ENCODE data around the gene NOS1AP.

NOS1AP gene

DNA sequence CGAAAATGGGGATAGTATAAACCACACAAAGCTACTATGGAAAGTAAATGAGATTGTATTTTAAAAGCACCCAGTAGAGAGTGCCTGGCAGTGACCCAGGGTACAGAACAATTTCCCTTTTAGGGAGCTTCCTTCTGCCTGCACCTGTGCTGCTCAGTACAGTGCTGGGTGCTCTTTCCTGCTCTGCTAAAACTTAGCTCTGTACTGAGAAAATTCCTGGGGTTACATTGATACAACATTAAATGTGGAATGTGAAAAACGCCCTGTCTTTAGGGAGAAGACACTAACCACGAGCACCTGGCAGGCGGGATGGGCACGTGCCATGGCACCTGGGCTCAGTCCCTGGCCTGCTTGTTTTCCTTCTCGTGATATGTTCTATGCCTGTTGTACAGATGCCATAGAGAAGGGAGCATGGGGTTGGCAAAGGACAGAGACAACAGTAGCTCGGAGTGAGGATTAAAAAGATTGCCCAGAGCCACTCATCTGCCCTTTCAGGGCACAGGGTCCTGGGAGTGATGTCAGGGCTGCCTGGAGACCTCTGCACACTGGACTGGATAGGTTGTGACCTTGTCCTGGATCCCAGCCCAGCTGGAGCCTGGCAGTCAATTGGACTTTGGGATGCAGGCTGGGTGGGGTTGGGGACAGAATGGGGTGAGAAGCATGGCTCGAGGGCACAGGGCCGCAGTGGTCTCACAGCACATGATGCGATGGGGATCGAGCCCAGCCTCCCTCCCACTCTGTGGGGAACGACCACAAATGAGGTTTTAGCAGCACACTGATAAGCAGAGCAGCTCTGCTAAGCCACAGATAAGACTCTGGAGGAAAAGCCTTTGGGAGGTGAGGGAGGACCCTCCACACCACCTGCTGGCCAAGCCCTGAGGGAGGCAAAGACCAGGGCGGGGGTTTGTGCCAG lies 302.9 kb downstream of the NOS1AP start:
- no peak for DNase-seq

DNA sequence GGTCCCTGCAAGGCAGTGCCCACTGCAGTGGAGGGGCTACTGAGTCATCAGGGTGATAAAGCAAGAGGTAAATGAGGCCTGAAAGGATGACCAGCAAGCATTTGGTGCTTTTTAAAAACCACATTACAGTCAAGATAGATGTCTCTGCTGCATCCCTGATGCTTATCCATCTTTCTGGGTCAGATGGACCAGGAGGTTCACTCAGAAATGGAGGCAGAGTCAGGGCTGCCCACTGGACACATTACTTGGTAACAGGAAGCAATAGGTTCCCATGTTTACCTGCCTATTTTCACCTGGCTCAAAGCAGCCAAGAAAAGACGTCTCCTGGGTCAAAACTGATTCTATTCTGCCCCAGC lies 303.6 kb downstream of the NOS1AP start:
- no peak for DNase-seq

DNA sequence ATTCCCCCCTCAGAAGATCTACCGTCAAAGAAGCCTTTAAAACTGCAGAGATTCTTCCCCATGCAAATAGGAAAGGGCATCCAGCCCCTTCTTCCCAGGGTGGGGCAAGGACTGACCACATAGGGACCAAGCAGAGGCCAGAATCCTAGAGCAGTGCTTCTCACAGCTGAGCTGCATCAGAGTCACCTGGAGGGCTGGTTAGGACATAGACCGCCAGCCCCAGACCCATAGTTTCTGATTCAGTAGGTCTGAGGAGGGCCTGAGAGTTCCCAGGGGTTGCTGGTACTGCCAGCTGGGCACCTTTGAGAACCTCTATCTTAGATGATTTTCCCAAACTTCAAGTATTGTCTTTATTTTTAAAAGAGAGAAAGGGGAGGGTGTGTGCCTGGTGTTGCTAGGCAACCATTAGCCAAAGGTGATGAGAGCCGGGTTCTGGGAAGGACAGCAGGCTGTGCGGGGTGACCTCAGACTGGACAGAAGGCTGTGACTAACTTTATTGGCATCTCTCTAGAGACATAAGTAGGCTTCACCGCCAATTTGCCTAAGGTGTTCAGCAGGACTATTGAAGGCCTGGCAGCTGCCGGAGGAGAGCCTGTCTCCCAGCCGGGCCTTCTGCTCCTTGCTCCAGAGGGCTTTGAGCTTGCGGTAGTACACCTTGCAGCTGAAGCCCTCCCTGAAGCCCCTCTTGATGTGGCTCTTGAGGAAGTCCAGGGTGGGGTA lies 304.2 kb downstream of the NOS1AP start:
- no peak for DNase-seq

DNA sequence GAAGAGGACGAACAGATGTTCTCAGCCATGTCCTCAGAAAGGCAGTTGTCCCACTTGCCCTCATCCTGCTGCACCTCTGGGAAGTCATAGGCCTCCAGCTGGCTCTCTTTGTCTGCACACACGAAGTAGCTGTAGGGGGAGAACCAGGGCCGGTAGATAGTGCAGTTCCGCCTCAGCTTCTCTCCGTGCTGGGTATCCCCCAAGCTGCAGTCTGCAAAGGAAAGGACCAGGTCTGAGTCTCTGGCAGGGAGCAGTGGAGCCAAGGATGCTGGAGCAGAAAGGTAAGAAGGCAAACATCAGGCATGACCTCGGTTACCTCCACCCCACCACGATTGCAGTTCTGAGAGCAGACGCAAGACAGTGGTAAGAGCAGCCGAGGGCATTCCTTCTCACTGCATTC lies 304.9 kb downstream of the NOS1AP start:
- no peak for DNase-seq

- DNase-seq: no peak
These were observed 306.0 kb downstream of the NOS1AP start for GRCh38 chr1:162375463-162375862.

GRCh38 chr1:162376691-162377090 lies 307.2 kb downstream of the NOS1AP start, which contains the start of gene SPATA46:
Gene SPATA46 (minus strand): TSS chr1:162376854. CDS start chr1:162376790, 64 bp downstream.
- DNase-seq: no peak

- DNase-seq: no peak
These were observed 310.8 kb downstream of the NOS1AP start for GRCh38 chr1:162380061-162380846.

GRCh38 chr1:162381383-162381782 lies 311.9 kb downstream of the NOS1AP start, which contains the start of gene C1orf226:
Gene C1orf226 (plus strand): TSS chr1:162381728. CDS start chr1:162381902, 174 bp downstream.
- no peak for DNase-seq

DNA sequence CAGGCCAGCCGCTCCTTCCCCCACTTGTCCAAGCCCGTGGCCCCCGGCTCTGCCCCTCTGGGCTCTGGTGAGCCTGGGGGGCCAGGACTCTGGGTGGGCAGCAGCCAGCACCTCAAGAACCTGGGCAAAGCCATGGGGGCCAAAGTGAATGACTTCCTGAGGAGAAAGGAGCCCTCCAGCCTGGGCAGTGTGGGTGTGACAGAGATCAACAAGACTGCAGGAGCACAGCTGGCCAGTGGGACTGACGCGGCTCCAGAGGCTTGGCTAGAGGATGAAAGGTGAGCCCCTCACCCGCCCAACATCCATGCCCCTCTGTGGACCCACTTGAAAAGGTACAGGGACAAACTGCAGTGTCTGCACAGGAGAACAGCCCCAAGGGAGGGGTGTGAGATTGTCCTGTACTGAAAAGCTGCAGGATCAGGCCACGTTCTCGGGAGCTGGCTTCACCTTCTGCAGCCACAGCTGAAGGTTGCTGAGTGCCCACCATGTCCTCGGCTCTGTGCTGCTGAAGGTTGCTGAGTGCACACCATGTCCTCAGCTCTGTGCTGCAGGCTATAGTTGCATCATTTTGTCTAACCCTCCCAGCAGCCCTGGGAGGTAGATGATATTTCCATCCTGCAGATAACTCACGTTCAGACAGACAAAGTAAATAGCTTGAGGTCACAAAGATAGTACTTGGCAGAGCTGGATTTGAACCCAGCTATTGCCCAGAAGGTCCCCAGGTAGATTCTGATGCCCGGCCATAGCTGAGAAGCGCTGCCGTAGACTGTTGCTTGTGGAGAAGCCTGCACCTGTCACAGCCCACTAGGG lies 312.7 kb downstream of the NOS1AP start:
- no peak for DNase-seq

GRCh38 chr1:162383091-162383490 lies 313.6 kb downstream of the NOS1AP start:
- no peak for DNase-seq

DNA sequence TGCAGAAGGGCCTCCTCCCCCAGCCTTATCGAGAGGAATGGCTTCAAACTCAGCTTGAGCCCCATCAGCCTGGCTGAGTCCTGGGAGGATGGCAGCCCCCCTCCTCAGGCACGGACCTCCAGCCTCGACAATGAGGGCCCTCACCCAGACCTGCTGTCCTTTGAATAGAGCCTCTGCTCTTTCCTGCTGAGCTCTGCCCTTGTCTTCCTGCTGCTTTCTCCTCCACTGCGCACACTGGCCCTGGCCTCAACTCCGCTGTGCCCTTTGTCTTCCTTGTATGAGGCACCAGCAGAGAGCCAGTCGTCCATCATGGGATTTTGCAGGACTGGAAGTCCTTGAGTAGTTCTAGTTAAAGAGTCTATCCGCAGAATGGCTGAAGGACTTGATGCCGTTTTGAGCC lies 314.0 kb downstream of the NOS1AP start:
- DNase-seq: no peak

DNA sequence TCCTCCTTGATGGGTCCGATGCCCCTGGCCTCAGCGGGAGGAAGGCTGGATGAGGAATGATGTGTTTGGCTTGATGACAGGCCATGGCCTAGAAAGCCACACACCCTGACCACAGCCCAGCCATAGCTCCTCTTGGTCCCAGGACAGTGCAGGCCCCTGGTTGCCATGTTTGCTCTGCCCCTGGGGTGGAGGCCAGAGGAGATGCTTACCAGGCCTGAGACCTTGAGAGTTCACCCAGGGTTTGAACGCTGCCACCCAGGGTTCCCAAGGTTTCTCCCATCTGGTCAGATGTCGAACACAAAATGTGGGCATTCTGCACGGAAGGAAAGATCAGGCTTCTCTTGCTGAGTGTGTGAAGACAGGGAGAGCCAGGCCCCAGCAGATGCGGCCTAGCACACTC lies 314.6 kb downstream of the NOS1AP start:
- no peak for DNase-seq

- DNase-seq: no peak
These were observed 315.2 kb downstream of the NOS1AP start for GRCh38 chr1:162384601-162385279.

DNA sequence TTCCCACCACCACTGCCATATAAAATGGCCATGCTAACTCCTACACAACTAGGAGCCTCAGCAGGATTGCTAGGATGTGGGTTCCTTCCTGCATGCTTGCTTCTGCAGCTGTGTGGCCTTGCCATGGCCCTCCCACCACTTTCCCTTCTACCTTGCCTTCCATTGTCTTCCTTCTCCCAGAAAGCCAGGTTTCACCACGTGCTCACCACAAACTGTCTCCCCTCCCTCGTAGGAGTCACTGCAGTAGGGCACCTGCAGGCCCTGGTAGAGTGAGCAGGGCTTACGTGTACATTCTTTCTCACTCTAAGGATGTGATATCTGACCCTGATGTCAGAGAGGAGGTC lies 315.8 kb downstream of the NOS1AP start:
- no peak for DNase-seq

GRCh38 chr1:162385702-162386101 lies 316.2 kb downstream of the NOS1AP start:
- DNase-seq: no peak

- no peak for DNase-seq
These were observed 317.1 kb downstream of the NOS1AP start for GRCh38 chr1:162386292-162387225.

- no peak for DNase-seq
These were observed 318.0 kb downstream of the NOS1AP start for GRCh38 chr1:162387226-162388082.

- no peak for DNase-seq
These were observed 318.6 kb downstream of the NOS1AP start for GRCh38 chr1:162388083-162388594.

DNA sequence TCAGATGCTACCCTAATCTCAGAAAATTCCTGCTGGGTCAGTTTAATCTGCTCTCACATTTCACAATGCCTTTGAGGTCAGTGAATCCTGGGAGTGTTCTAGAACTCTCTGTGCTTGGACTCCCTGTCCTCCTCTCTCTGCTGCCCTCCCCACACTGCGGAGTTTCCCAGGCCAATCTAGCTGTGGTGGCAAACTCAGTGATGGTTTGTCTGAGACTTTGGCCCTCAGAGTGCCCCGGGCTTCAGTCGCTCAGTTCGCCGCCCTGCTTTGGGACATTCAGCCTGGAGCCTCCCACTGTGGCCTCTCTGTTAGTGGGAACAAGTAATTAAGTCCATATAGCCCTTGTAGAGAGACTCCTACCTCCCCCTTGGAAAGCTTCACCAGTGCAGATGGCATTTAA lies 319.1 kb downstream of the NOS1AP start:
- no peak for DNase-seq
